Ovary (tissue), 9 donors: ENCODE results near the gene TLR3. TPM values are rescaled to one million over a fixed set of nuclear protein-coding genes. Genes with fewer than 3 reads are reported as not detected.

Experiments
- DNase-seq, 5 donors: peaks; one replicate each; pipeline ENCODE4 v3.0.0-alpha.2; 2019 to 2020
- H3K27ac ChIP-seq, 2 donors: fragments of 200-600 bp; one replicate each; pipeline versions ENCODE4 v1.5.1 to v1.8.0; 2019 to 2022
- H3K27me3 ChIP-seq: fragments of 200-600 bp; one replicate; pipeline ENCODE4 v1.8.0; 2022
- H3K36me3 ChIP-seq: fragments of 200-600 bp; sonication (generic); one replicate; pipeline ENCODE4 v1.5.1; 2019
- H3K4me1 ChIP-seq: one replicate; pipeline ENCODE4 v1.8.1; 2013; ENCODE audit warnings: mild to moderate bottlenecking, moderate library complexity; ENCODE audit not compliant: insufficient read depth
- H3K4me3 ChIP-seq: fragments of 200-600 bp; sonication (generic); one replicate; pipeline ENCODE4 v1.5.1; 2017
- H3K9me3 ChIP-seq, 2 donors: fragments of 200-600 bp in 1 of 2; sonication (generic) in 1 of 2; one replicate each; pipeline versions ENCODE4 v1.5.1 to v1.8.1; 2013 to 2019; ENCODE audit warnings: mild to moderate bottlenecking in 1 of 2, moderate library complexity in 1 of 2
- EP300 ChIP-seq: sonication (generic); formaldehyde crosslinking; IDR thresholded peaks from one replicate; pipeline ENCODE4 v1.6.1; 2017; ENCODE audit warnings: antibody characterized with exemption
- POLR2A ChIP-seq: fragments of 450-650 bp; IDR thresholded peaks from one replicate; pipeline ENCODE4 v1.6.1; 2017; ENCODE audit warnings: antibody characterized with exemption, mild to moderate bottlenecking, moderate library complexity
- WGBS, 3 donors: extraction: QIAGEN DNeasy Blood & Tissue Kit in 1 of 3; methylation state at CpG; one replicate each; pipeline versions ENCODE4 v1.1.5 to v1.1.7; 2013 to 2017; 5-methylcytosine and 5-hydroxymethylcytosine counted together
- intact Hi-C, 4 donors: fragments of 100-400 bp; cut with DNase I; formaldehyde crosslinking; loops; one replicate each; pipeline versions ENCODE4 v1.11.0 to v1.15.1; 2022 to 2023
- polyA plus RNA-seq, 2 donors: library from polyadenylated mRNA; stranded (reverse); fragments of 200-250 nt in 1 of 2; fragments of 350-450 nt in 1 of 2; fragmentation: Illumina TruSeq in 1 of 2; extraction: RNeasy Lipid Tissue Mini Kit (QIAGEN cat#74804) in 1 of 2; gene quantifications; one replicate each; pipeline ENCODE4 v1.2.3, GENCODE V29; 2013 to 2014
- total RNA-seq, 7 donors: library from RNA; depleted of rRNA in 2 of 7; stranded (reverse); fragments of >200 nt in 2 of 7; fragmentation: NEBNext Ultra II Directional in 3 of 7; extraction: Animal tissue kit (Norgen Biotek cat#: 25700) in 3 of 7; gene quantifications; one replicate each; pipeline versions ENCODE4 v1.1.0 to v1.2.4, GENCODE V29; 2016 to 2023
- TF ChIP-seq, protein P1 (sequence below), 3 donors: fragments of 450-650 bp in 2 of 3; fragments of 200-600 bp in 1 of 3; IDR thresholded peaks; one replicate each; pipeline versions ENCODE4 v1.5.1 to v1.8.0; 2016 to 2022; ENCODE audit warnings: antibody characterized with exemption in 3 of 3, mild to moderate bottlenecking in 1 of 3
- donor health status: DM: no; HTN: no; CAD: no; lungs with moderate emphysema.
- donor health status: DM: no; HTN: no; CAD: no.
- donor health status: Bipolar disorder and iron deficiency.
- donor health status: DM: yes; HTN: yes; CAD: no.
- donor health status: DM: no; HTN: no; CAD: no.
- donor health status: DM: yes; HTN: yes; CAD: no.

The TLR3 gene
- total and polyA plus RNA-seq, 9 donors = 2.2 to 14.8 (median 9.4) TPM

DNA sequence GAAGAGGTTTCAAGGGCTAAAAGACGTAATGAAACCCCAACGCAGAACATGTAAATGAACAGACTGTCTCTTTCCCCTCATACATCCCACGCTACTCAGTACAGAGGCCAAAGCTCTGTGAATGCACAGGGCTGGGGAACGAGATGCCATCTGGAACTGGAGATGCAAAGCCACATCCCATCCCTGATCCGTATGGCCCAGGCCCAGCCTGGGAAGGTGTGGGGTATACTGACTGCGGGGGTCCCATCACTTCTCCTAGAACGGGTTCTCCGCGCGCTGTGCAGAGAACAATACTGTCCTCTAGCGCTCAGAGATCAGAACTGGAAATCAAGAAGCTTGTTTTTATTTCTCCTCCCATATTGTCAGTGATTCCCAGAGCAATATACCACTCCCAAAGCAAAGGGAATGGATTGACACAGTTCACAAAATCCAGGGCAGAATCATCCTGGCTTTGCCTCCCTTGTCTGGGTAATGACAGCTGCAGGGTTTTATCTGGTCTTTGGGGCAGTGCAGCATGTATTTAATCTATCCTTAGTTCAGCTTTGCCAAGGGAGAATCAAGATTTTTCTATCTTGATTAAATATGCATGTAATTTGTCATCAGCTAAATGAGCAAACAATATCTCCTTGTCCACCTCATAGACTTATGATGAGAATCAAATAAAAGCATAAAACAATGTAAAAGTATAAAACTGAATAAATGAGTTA lies 47.3 kb upstream of the TLR3 start:
- no peaks in the 10 kb centered on the region for H3K27me3 ChIP-seq
- peak; percentile 23 to 54 (median 47) for DNase-seq
- no peak overlapping the region for H3K27ac ChIP-seq
- peak overlapping the region; percentile 6 for H3K4me3 ChIP-seq
- intact Hi-C loops = loop anchor here (5.0 to 10.0 kb wide), 3 partner anchors 384 to 827 kb away; no protein-coding TSS in a partner anchor
- peaks cover 3% of the 10 kb centered on the region for H3K4me1 ChIP-seq
- 5 to 6% (median 5%) methylated on average over 11 of the region's 11 CpGs for WGBS, 3 donors
- no peaks in the 10 kb centered on the region for H3K36me3 ChIP-seq
- TF ChIP-seq, protein P1, sequence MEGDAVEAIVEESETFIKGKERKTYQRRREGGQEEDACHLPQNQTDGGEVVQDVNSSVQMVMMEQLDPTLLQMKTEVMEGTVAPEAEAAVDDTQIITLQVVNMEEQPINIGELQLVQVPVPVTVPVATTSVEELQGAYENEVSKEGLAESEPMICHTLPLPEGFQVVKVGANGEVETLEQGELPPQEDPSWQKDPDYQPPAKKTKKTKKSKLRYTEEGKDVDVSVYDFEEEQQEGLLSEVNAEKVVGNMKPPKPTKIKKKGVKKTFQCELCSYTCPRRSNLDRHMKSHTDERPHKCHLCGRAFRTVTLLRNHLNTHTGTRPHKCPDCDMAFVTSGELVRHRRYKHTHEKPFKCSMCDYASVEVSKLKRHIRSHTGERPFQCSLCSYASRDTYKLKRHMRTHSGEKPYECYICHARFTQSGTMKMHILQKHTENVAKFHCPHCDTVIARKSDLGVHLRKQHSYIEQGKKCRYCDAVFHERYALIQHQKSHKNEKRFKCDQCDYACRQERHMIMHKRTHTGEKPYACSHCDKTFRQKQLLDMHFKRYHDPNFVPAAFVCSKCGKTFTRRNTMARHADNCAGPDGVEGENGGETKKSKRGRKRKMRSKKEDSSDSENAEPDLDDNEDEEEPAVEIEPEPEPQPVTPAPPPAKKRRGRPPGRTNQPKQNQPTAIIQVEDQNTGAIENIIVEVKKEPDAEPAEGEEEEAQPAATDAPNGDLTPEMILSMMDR (IDR thresholded peaks at IDR 0.05) = peak; percentile 66 to 68 (median 68)
- TF ChIP-seq POLR2A = no peak
- no peaks in the 10 kb centered on the region for H3K9me3 ChIP-seq

DNA sequence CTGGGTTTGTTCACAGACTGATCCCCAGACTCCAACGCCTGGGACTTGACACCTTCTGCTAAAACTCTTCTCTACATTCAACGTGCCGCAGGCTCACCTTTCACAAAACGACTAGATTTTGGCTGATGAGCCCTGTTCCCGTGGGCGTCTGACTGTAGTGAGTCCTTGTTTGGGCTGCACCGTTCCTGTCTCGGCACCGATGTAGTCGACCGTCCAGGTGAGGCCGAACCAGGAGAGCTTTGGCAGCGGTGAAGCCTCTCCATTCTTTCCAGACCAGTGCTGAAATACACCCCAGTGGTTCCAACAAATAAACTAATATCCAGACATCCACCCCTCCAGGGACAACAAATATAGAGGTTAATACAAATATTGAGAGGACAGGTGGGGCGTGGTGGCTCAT lies 45.0 kb upstream of the TLR3 start:
- TF ChIP-seq, protein P1 (IDR thresholded peaks at IDR 0.05) = no peak
- no peak for TF ChIP-seq POLR2A
- no peak for TF ChIP-seq EP300
- H3K4me3 ChIP-seq = no peak overlapping the region
- no peak overlapping the region for H3K27ac ChIP-seq
- H3K9me3 ChIP-seq = no peaks in the 10 kb centered on the region
- WGBS, 3 donors = 86 to 91% (median 91%) methylated on average over 14 of the region's 14 CpGs
- no peaks in the 10 kb centered on the region for H3K36me3 ChIP-seq
- intact Hi-C loops = loop anchor here (5.0 to 10.0 kb wide), 3 partner anchors 387 to 829 kb away; no protein-coding TSS in a partner anchor
- peaks cover 3% of the 10 kb centered on the region for H3K4me1 ChIP-seq
- no peaks in the 10 kb centered on the region for H3K27me3 ChIP-seq
- no peak for DNase-seq

DNA sequence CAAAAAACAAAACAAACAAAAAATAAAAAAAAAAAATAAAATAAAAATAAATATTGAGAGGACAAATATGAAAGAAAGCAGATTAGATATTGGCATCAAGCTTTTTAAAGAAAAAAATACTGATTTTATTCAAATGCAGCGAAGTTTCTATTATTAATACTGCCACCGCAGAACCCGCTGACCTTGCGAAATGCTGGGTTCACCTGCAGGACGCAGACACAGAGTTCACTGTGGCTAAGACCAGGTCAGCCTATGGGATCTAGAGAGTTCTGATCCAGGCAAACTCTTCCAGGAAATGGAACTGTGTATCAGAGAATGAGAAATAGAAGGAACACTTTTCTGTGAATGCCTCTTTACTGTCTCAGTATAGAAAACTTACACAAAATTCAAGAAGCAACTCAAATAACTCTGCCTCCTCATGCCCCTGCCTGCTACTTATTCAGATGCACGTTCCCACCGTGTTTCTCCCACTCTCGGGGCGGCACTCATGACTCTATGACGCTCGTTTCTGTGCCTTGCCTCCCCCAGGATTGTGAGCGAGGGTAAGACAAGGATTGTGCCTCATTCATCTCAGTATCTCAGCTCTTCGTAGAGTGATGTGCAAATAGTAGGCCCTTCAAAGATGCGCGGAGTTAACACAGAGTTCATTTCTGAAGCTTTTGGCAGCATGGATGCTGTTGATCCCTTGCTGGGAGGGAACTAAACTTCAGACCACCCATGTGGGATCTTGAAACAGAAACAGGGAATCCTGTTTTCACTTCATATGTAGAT lies 44.1 kb upstream of the TLR3 start:
- no peak overlapping the region for H3K27ac ChIP-seq
- WGBS, 3 donors = 47 to 56% (median 54%) methylated on average over 15 of the region's 15 CpGs
- intact Hi-C loops = loop anchor here (5.0 to 10.0 kb wide), 4 partner anchors 383 to 830 kb away; no protein-coding TSS in a partner anchor
- H3K4me3 ChIP-seq = no peak overlapping the region
- peaks cover 5% of the 10 kb centered on the region for H3K4me1 ChIP-seq
- DNase-seq = no peak
- no peaks in the 10 kb centered on the region for H3K27me3 ChIP-seq
- H3K36me3 ChIP-seq = no peaks in the 10 kb centered on the region
- no peaks in the 10 kb centered on the region for H3K9me3 ChIP-seq
- TF ChIP-seq POLR2A (no peak), EP300 (no peak)
- TF ChIP-seq, protein P1 (IDR thresholded peaks at IDR 0.05) = no peak

DNA sequence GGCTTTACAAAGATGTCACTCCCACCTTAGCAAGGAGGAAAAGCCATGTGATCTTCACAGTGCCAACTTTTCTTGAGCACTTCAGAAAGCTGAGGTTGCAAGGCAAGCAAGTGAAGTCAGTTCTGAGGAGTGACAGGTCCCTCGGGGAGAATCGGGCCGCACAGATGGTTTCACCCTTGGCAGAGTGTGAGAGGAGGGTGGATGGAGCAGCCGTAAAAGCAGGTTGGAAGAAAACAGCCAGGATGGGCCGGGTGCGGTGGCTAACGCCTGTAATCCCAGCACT lies 43.6 kb upstream of the TLR3 start:
- no peak for DNase-seq
- WGBS, 3 donors = 32 to 44% (median 35%) methylated on average over 7 of the region's 7 CpGs
- Histone ChIP-seq H3K36me3 (no peaks in the 10 kb centered on the region), H3K4me1 (peaks cover 8% of the 10 kb centered on the region), H3K9me3 (no peaks in the 10 kb centered on the region), H3K27me3 (no peaks in the 10 kb centered on the region), H3K4me3 (no peak overlapping the region), H3K27ac (no peak overlapping the region)
- TF ChIP-seq, protein P1 (IDR thresholded peaks at IDR 0.05) = no peak
- no peak for TF ChIP-seq EP300
- no peak for TF ChIP-seq POLR2A
- intact Hi-C loops = loop anchor here in 2 of 4 donors (5.0 to 10.0 kb wide), 3 partner anchors 383 to 831 kb away; no protein-coding TSS in a partner anchor
